OCI-LY7 (cell line): ENCODE data around the gene SH3RF1.

Experiments used
- EZH2phosphoT487 ChIP-seq: fragments of 200-600 bp; sonication (generic); IDR thresholded peaks from 2 replicates; pipeline ENCODE4 v1.6.1; 2018; ENCODE audit warnings: low read depth, borderline replicate concordance, mild to moderate bottlenecking, mixed run types, antibody characterized with exemption, low read length, moderate library complexity, mixed read lengths
- TF ChIP-seq, protein P1 (sequence below): fragments of 200-600 bp; sonication (generic); conservative IDR thresholded peaks from 2 replicates; pipeline ENCODE4 v1.5.1; 2014; ENCODE audit warnings: mild to moderate bottlenecking, antibody characterized with exemption, low read length, moderate library complexity, mixed read lengths

DNA sequence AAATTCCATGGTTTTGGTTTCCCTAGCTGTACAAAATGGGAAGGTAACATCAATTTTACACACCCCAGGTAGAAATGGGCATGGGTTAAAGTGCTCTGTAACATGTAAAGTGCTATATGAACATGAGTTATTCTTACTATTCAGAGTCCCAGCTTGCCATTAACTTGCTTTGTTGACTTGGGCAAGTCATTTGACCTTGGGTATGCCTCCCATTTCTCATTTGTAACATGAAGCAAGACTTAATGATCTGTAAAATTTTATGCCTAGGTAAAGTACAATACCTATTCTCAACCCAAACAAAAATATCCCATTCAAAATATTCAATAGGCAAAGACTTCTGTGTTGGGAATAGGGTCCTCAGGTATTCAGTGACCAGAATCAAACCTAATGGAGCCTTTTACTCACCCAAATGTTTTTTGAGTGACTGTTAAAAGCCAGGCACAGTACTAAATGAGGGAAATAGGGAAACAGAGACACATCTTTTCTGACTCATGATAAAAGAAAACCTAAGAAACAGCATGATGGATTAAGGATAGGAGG, 126.6 kb downstream of the SH3RF1 start:
- TF ChIP-seq, protein P1, sequence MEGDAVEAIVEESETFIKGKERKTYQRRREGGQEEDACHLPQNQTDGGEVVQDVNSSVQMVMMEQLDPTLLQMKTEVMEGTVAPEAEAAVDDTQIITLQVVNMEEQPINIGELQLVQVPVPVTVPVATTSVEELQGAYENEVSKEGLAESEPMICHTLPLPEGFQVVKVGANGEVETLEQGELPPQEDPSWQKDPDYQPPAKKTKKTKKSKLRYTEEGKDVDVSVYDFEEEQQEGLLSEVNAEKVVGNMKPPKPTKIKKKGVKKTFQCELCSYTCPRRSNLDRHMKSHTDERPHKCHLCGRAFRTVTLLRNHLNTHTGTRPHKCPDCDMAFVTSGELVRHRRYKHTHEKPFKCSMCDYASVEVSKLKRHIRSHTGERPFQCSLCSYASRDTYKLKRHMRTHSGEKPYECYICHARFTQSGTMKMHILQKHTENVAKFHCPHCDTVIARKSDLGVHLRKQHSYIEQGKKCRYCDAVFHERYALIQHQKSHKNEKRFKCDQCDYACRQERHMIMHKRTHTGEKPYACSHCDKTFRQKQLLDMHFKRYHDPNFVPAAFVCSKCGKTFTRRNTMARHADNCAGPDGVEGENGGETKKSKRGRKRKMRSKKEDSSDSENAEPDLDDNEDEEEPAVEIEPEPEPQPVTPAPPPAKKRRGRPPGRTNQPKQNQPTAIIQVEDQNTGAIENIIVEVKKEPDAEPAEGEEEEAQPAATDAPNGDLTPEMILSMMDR, result no peak
- TF ChIP-seq EZH2phosphoT487, result no peak
